ENCODE measurements around the gene CENPP.

CENPP gene

DNA sequence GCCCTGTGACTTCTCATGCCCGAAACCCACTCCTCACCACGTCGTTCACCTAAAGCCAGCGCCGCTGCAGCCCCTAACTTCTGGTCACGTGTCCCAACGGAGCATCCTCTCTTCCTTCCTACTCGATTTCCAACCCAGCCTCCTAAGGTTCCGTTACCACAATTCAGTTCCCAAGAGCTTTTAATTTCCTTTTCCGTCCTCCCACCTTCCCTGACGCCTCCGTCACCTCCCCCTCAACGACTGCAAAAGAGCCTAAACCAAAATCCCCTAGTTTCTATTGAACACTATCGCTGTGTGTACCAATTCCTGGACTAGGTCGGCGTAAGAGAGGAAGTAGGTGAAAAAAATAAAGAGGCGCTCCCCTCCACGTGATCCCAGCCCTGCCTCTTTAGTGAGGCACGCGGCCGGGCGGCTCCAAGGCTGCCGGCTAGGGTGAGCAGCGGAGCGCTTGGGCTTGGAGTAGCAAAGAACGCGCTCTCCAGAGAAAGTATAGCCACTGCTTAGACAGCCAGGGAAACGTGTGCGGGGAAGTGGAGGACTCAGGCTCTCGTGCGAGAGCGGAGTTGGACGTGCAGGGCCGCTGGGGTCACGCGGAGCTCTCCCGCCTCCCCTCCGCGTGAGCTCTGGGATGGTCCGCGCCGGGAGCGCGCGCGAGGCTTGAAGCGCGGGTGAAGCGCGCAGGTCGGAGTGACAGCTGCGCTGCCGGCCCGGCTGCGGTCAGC lies at the start of gene CENPP, which contains the start of gene NOL8:
TSS of gene CENPP (plus strand) at position 685 of the 722 bp plus-strand sequence.
TSS of gene NOL8 (minus strand) at position 82 of the 722 bp plus-strand sequence. CDS start 1,189 bp downstream, outside the sequence.
- peak; percentile 71 to 75 for DNase-seq (ENCODE audit: low read depth in 2 of 2)

DNA sequence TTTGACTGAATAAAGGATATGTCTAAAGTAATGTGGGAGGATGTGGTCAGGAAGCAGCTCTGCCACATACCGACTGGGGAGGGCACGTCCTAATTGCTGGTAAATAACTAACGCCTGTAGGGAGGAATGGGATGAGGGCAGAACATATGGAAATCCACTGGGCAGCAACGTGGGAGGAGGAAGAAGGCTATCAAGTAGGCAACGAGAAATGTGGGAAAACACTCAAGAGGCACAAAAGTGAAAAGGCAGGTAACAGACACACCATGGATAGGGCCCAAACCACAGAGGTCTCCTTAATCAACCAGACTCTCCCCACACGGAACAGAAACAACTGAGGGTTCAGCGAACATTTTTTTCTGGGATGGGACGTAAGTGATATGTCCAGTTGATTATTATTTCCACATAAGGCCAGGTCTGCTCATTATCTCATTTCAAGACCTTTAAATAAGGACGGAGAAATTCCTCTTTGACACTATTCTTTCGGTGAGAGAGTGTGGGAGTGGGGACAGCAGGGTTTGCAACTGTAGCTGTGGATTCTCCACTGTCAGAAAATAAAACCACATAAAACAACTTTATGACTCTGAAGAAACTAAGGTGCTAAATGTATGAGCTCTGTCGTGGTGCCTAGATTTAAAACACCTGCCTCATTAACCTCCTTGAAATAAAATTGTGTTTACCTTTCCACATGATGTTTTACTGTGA lies 49.3 kb upstream of the CENPP start:
- DNase-seq (ENCODE audit: low read depth in 2 of 2) = no peak

DNA sequence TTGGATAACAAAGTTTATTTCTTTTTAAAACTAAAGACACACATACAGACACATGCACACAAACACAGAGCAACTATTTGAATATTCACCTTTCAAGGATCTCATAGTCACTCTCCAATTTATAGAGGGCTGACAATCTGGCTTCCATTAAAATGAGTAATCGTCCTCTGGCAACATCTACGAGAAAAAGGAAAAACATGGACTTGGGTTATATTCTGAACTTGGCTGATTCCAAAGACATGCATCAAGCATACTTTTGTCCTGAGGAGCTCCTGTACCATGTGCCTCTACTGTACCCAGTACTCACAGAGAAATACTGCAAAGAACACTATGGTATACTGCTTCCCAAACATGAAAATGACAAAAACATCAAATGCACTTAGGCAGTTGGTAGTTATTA lies 47.6 kb upstream of the CENPP start:
- peak; percentile 49 to 60 for DNase-seq (ENCODE audit: low read depth in 2 of 2)

DNA sequence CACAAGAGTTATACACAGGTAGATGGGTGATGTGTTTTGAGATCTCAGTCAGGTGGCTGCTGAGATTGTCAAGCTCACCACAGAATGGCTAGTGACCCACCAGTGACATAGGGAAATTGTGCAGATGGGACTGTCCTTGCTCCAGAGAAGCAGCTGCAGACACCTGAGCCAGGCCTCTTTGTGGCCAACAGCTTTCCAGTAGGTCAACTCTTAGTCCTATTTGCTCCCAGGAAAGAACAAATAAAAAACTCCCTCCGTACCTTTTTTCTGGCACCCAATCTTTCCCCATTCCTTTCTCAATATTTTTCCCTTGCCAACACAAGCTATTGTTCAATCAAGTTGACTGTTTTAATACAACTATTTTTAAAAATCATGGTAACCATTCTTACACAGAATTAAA lies 46.5 kb upstream of the CENPP start:
- no peak for DNase-seq (ENCODE audit: low read depth in 2 of 2)

DNA sequence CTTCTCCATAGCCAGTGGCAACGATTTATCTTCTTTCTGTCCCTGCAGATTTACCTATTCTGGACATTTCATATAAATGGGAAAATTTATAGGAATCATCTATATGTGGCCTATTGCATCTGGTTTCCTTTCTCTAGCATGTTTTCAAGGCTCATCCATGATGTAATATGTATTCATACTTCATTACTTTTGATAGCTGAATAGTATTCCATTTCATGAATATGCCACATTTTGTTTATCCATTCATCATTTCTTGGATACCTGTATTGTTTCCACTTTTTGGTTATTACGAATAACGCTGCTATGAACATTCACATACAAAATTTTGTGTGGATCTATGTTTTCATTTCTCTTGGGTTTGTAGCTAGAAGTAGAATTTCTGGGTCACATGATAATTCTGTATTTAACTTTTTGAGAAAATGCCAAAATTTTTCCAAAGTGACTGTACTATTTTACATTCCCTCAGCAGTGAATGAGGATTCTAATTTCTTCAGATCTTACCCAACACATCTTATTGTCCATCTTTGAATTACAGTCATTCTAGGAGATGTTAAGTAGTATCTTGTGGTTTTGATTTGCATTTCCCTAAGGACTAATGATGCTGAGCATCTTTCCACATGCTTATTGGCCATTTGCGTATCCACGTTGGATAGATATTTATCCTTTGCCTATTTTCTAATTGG lies 35.9 kb upstream of the CENPP start:
- peak; percentile 38 to 39 for DNase-seq (ENCODE audit: low read depth in 2 of 2)

DNA sequence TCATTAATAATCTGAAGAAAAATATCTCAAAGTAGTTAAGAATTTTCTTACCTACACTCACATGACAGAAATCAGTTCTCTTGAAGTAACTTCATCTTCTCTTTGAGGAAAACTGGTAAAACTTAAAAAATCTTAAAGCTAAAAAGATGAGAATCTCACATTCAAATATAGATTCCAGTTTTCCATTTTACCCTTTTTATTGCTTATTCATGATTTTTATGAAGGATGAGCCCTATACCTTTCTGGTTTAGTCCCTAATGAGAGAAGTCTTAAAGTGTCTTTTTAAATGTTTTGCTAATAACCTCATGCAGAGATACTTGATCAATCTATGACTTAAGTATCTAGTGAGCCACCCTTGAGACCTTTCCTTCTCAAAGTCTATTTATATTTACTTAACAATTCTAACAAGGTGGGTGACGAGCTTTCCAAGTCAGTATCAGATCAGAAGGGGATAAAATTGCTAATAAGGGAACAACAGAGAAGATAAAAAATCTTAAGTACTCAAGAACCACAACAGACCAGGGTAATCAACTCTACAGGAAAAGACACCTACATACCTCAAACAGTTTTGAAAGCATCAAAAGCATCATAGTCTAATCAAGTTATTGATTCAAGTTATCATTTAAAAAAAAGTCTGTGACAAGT lies 34.8 kb upstream of the CENPP start:
- DNase-seq (ENCODE audit: low read depth in 2 of 2) = no peak

DNA sequence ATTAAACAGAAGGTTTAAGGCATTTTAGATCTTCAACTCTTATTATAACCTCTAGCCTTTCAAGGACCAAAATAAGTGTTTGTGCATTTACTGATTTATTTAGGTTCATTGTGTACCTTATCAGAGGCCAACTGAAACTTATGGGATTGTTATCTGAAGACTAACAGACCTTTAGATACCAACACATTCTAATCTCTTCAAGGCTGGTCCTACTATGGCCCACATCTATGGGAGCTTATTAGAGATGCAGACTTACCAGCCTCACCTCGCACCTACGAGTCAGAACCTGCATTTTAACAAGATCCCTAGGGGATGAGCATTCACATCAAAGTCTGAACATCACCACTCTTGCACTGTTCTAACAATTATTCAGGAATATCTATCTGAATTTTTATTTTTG lies 34.2 kb upstream of the CENPP start:
- DNase-seq (ENCODE audit: low read depth in 2 of 2) = no peak

DNA sequence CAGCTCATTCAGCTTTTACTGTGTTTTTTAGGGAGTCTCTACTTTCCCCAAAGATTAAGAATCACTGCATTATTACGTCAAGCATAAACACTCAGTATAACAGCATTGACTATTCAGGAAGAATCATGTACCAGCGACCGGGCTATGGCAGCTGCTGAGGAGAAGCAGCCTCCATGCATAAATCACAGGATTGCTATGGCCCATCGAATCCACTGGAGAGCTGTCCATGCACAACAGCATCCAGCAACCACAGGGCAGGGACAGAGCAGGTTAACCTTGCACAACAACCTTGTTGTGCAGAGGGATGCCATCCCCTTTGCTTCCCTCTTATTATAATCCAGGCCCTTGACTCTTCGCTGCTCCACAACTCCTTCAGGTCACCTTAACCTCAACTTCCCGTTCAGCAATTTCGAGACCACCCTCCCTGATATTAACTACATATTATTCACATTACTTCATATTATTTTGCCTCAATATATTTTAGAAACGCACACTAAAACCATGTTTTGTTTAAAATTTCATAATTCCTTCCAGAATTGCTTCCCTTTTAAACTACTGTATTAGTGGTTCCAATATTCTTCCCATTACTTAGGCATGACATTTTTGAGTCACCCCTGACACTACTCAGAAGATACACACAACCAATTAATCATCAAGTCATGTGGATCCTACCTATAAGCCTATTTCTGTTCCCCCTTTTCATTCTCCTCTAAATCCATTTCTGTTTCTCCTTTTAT lies 33.2 kb upstream of the CENPP start:
- DNase-seq (ENCODE audit: low read depth in 2 of 2) = no peak

DNA sequence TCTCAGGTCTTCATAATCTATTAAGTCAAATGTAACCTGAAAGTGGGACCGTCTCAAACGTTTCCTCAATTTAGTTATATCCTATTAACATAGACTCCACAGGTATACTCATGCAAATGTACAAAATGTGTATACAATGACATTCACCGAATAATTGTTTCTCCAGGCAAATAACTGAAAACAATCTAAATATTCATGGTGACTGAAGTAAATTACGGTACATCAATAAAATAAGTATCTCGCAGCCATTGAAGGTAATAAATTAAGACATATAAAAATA lies 32.7 kb upstream of the CENPP start:
- DNase-seq (ENCODE audit: low read depth in 2 of 2) = no peak

DNA sequence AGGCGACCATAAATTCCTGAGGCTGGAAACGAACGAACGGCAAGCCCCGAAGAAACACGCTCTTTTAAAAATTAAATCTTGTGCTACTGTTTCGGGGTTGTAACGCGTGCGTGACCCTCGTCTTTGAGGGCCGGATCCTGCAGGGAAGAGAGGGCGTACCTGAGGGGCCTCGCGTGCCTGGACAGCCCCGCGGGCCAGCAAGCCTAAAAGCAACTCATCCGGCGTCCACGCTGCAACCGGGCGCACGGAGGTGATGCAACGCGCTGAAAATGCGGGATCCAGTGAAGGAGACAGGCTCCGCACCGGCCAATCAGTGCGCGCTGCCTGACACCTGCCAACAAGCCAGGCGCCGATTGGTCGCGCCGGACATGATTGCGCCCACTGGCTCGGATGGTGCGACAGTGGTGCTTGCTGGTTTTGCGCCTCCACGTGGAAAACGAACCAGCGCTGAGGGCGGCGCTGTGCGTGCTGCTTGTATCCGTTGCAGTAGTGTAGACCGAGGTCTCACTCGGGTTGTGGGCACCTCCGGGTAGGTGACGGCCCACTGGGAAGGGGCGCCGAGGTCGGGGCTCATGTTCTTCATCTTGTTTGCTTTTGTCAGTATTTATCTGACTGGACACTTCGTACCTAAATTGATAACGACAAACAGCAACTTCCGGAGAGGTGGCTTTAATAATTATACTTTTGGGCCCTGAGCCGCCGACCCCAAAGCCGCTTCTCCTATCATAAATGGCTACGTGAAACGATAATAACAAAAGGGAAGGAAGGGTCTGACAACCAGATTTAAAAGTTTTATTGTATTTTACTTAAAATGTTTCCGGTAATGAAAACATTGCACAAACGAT lies 32.1 kb upstream of the CENPP start, which contains the start of gene IARS1:
TSS of gene IARS1 (minus strand) at position 246 of the 845 bp plus-strand sequence. CDS start 4,278 bp downstream, outside the sequence.
- peak; percentile 98 for DNase-seq (ENCODE audit: low read depth in 2 of 2)

DNA sequence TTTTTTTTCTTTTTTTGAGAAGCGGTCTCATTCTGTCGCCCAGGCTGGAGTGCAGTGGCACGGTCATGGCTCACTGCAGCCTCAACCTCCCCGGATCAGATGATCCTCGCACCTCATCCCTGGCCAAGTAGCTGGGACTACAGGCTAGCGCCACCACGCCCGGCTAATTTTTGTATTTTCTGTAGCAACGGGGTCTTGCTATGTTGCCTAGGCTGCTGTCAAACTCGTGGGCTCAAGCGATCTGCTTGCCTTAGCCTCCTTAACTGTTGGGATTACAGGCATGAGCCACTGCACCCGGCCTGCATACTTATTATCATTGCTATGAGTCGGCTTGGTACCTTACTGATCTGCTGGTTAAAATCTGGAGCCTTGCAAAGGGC lies 31.5 kb upstream of the CENPP start:
- no peak for DNase-seq (ENCODE audit: low read depth in 2 of 2)

DNA sequence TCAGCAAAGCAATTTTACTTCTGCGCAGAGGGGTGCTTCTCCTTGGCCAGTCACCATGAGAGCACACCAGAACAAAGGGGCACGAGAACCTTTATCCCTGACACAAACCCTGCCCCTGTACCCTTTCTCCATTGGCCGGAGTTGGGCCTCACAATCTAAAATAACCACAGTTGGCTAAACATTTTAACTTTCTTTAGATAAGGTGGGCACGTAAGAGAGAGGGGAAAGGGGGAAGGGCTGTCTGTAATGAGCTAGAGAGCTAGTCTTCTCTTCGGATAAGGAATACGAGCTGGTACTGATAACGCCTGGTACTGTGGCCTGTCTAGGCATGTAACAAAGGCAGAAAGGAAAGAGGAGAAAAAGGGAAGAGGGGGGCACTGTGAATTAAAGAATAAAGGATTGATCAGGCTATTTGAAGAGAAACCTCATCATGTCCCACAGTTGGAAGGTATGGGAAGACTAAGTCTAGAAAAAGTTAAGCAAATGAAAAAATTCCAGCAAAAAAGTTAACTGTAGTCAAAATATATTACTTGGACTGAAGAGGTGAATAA lies 30.4 kb upstream of the CENPP start:
- no peak for DNase-seq (ENCODE audit: low read depth in 2 of 2)

DNA sequence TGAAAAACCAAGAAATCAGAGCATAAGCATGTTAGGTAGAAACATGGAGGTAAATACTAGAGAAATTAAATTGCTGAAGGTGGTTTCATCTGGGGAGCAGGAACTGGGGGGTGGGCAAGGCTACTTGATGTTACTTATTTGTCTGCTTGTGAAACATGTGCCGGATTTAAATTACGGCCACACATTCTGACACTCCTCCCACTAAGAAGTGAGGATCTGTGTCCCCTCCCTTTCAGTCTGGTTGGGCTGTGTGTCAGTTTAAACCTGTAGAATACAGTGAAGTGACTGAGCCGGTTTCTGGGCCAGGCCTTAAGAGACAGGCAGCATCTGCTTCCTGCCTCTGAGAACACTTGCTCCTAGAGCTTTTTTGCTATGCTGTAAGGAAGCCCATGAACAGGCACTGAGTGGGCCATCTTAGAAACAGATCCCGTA lies 29.9 kb upstream of the CENPP start:
- no peak for DNase-seq (ENCODE audit: low read depth in 2 of 2)

DNA sequence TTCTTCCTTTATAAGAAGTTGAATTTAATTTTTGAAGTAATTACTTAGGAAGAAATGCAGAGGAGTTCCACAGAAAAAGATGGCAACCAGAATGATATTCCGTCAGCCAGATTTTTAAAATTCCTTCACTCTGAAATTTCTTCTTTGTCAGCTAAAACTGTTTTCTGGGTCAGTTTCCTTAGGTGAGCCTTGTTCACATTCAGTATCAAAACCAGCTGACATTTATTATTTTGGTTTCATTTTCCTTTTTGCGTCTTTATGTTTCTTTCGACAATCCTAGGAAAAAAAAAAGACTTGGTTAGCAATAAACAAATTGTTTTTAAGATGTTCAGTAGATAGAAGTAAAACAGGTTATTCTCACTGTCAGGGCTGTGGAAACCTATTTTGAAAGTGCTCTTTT lies 28.1 kb upstream of the CENPP start:
- no peak for DNase-seq (ENCODE audit: low read depth in 2 of 2)

DNA sequence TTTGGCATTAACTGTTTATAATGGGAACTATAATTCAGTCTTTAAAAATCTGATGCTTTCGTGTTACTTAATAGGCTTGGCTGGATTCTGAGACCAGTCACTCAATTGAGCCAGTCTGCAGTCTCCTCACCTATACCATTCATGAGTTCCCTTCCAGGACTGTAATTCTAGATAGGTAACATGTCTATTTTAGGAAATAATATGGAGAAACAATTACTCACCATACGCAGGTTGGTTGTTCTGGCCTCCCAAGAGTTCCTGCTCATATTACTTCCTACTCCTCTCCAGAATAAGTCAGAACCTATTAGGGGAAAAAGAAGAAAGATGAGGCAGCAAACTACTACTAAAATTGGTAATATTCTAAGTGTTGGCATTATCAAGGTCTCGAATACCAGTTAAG lies 27.7 kb upstream of the CENPP start:
- DNase-seq (ENCODE audit: low read depth in 2 of 2) = no peak

DNA sequence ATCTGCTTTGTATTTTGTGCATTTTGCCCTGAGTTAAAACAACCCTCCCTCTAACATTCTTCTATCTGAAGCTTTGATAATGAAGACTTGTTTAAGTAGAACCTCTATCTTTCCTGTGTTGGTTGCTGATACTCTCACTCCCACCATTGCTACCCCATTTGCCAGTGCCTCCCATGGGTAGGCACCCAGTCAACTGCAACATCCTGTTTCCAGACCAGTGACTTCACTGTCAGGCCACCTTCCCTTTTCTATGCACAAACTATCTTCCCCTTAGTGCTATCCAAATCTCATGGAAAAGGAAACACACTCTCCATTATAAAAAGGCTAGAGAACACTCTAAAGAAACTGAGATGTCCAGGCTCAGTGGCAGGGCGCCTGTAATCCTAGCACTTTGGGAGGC lies 26.6 kb upstream of the CENPP start:
- no peak for DNase-seq (ENCODE audit: low read depth in 2 of 2)

DNA sequence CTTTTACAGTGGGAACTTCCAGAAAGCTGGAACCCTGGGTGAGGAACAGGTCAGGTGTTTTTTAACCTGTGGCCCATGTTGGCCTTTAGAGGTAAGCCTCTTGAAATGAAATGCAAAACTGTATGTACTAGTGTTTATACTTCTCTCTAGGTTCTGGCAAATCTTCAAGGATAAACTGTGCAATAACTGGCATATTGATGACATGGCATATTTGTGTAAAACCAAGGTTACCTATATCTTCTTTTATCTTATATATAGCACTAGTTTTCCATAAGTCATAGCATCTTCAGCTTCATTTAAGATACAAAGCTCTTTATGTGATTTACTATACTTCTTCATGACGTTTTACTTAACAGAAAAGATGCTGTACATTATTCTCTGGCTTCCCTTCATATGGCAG lies 24.8 kb upstream of the CENPP start:
- no peak for DNase-seq (ENCODE audit: low read depth in 2 of 2)

DNA sequence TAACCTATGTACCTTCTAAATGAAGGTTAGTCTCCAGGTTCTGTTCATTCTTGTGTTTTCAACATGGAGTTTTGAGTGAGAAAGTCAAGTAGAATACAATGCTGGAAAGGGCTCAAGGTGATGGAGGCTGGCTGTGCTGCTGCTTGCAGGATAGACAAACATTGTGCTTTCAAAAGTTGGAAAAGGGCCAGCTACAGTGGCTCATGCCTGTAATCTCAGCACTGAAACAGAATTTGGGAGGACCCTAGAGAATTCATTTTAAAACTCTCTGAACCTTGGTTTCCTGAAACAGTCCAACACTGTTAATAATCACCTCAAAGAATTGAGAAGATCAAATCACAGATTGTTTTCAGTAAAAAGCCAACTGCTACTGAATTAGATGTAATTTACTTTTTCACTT lies 16.9 kb upstream of the CENPP start:
- DNase-seq (ENCODE audit: low read depth in 2 of 2) = no peak

DNA sequence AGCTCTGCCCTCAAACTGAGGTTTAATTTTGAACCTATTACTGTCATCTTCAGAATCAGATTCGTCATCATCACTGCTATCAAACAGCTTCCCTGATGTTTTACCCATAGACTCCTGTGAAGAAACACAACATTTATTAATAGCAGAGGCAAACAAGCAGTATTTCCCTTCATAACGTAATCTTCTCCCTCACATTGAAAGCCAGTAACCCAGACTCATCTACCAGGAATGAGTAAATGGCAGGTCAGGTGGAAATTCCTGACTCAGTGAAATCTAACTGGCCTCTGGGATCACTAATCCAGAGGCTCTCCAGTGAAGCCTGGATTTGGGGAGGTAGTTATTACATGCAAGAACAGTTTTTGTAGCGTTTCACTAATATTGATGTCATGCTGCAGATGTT lies 15.2 kb upstream of the CENPP start:
- DNase-seq (ENCODE audit: low read depth in 2 of 2) = no peak

DNA sequence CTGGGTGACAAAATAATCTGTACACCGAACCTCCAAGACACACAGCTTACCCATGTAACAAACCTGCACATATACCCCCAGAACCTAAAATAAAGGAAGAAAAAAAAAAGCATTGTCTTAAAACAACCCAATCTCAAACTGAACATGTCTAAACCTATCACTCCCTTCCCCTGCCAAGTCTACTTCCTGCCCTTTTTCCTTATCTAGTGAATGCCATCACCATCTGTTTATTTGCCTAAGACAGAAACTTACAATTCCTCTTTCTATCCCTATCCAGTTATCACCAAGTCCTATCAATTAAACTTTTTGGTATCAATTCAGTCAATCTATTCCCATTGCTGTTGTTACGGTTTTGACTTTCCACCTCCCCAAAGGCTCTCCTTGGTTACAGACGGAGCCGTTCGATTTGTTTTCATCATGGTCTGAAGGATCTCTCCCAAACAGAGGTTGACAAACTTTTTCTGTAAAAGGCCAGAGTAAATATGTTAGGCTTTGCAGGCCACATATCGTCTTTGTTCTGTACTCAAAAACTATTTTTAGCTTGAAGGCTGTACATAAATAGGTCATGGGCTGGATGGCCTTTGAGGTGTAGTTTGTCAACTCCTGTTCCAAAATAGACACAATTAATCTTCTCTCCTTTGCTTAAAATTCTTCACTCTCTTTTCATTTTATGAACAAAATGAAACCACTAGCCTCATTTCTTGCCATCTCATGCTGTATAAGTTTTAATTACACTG lies 12.7 kb upstream of the CENPP start:
- no peak for DNase-seq (ENCODE audit: low read depth in 2 of 2)

Data from fibroblast of skin of left quadriceps (primary cell).